ENCODE data around the gene SRPK3. TPM values are rescaled to one million over a fixed set of nuclear protein-coding genes. Genes with fewer than 3 reads are reported as not detected.
A peak's percentile ranks its signal among the peaks of the same experiment; 100 is the strongest.

Gene SRPK3
- total and polyA plus RNA-seq, 2 donors from 2014 or later, result 0.58 to 1.1 TPM

DNA sequence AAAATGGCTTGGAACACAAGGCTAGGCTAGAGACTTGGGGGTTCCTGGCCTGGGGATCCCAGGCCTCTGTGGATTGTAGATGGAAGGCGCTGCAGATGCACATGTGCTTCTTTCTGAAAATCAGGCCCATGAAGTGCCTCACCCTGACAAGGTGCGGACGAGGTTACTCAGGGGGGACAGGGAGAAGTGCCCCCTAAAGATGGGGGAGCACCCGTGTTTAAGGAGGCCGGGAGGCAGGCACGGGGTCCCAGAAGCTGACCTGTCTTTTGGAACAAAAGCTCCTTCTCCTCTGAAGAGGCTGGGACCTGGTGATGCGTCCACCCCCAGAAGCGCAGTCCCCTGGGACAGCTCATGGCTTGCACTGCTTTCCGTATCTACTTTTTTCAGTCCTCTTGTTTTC, 47.1 kb downstream of the SRPK3 start:
- no peak for DNase-seq
- no peak overlapping the region for H3K9ac ChIP-seq (ENCODE audit: low read length in 3 of 3)
- TF ChIP-seq, protein P1, sequence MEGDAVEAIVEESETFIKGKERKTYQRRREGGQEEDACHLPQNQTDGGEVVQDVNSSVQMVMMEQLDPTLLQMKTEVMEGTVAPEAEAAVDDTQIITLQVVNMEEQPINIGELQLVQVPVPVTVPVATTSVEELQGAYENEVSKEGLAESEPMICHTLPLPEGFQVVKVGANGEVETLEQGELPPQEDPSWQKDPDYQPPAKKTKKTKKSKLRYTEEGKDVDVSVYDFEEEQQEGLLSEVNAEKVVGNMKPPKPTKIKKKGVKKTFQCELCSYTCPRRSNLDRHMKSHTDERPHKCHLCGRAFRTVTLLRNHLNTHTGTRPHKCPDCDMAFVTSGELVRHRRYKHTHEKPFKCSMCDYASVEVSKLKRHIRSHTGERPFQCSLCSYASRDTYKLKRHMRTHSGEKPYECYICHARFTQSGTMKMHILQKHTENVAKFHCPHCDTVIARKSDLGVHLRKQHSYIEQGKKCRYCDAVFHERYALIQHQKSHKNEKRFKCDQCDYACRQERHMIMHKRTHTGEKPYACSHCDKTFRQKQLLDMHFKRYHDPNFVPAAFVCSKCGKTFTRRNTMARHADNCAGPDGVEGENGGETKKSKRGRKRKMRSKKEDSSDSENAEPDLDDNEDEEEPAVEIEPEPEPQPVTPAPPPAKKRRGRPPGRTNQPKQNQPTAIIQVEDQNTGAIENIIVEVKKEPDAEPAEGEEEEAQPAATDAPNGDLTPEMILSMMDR (IDR thresholded peaks at IDR 0.05; ENCODE audit: borderline replicate concordance, extremely low read depth, insufficient read depth), result no peak
- H3K4me3 ChIP-seq (ENCODE audit: low read length in 3 of 3), result no peak overlapping the region
- no peaks in the 10 kb centered on the region for H3K36me3 ChIP-seq (ENCODE audit: control insufficient read depth in 2 of 3, insufficient read depth in 3 of 3, low read length in 3 of 3)
- no peak for FAIRE-seq
- no peaks in the 10 kb centered on the region for H3K4me1 ChIP-seq (ENCODE audit: control insufficient read depth in 2 of 3, insufficient read depth in 2 of 3, low read depth in 1 of 3, low read length in 3 of 3)
- no peak overlapping the region for H3K27ac ChIP-seq (ENCODE audit: low read depth in 2 of 2, low read length in 2 of 2)
- intact Hi-C loops (cut with DNase I), result no loop called here
- H3K9me3 ChIP-seq (ENCODE audit: control insufficient read depth in 2 of 3, insufficient read depth in 1 of 3, low read length in 3 of 3), result no peaks in the 10 kb centered on the region
- no peaks in the 10 kb centered on the region for H3K27me3 ChIP-seq (ENCODE audit: control insufficient read depth, insufficient read depth, low read length)

DNA sequence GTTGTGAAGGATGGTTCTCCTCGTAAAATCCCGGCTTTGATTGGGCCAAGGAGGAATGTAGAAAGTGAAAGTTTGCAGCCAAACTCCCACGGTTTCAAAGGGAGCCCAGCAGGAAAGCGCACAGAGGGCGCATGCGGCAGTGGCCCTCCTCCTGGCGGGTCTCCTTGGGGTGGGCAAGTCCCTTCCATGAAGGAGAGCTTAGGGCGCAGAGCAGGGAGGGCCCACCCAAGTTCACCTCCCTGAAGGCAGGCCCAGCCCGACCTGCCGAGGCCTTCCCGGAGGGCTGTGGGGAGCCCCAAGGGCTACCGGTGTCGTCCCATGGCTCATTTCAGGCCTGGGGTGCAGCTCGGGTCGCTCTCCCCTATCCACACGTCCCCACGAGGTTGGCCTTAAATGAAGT, 47.5 kb downstream of the SRPK3 start:
- H3K27ac ChIP-seq (ENCODE audit: low read depth in 2 of 2, low read length in 2 of 2), result no peak overlapping the region

DNA sequence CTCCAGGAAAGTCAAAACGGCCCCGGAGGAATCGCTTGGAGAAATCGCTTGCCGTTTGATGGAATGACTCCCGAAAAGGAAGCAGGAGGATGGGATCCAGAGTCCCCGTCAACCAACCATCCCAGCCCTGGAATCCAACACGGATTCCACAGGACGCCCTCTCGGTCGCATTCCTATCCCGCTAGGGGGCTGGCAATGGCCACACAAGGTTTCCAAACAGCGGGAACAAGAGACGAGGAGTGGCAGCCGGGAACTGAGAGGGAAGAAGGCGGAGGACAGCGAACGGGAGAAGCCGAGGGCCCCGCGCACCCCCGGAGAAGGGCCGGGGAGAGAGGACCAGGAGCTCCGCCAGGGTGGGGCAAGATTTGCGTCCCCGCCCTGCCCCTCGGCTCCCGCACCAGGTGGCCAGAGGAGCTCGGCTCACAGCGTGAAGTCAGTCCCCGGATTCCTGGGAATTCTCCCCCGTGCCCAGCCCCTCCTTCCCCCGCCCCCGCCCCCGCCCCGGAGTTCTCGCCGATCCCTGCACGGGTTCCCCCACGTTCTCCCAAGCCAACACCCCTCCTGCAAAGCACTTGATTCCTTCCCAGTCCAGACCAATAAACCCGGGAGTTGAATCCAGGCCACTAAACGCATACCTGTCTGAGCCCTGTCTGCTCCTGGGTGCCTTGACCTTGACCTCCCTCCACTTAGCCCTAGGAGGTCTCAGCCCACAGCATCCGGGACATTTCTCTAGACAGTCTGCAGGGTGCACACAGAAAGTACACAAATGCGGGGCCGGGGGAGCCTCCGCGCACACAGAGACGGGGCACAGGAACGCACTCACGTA, 48.1 kb downstream of the SRPK3 start:
- Histone ChIP-seq H3K9me3 (ENCODE audit: control insufficient read depth in 2 of 3, insufficient read depth in 1 of 3, low read length in 3 of 3) (no peaks in the 10 kb centered on the region), H3K27ac (ENCODE audit: low read depth in 2 of 2, low read length in 2 of 2) (no peak overlapping the region), H3K36me3 (ENCODE audit: control insufficient read depth in 2 of 3, insufficient read depth in 3 of 3, low read length in 3 of 3) (no peaks in the 10 kb centered on the region), H3K27me3 (ENCODE audit: control insufficient read depth, insufficient read depth, low read length) (no peaks in the 10 kb centered on the region), H3K4me3 (ENCODE audit: low read length in 3 of 3) (no peak overlapping the region), H3K9ac (ENCODE audit: low read length in 3 of 3) (no peak overlapping the region), H3K4me1 (ENCODE audit: control insufficient read depth in 2 of 3, insufficient read depth in 2 of 3, low read depth in 1 of 3, low read length in 3 of 3) (no peaks in the 10 kb centered on the region)
- TF ChIP-seq, protein P1 (IDR thresholded peaks at IDR 0.05; ENCODE audit: borderline replicate concordance, extremely low read depth, insufficient read depth), result no peak
- no peak for FAIRE-seq
- DNase-seq, result peak in 2 of 5 donors; percentile 31 to 44
- intact Hi-C loops (cut with DNase I), result no loop called here

More for the DNA sequence above, 47.5 kb downstream of the SRPK3 start:
- FAIRE-seq (no peak), DNase-seq (peak in 1 of 5 donors; percentile 28)
- Histone ChIP-seq H3K27me3 (ENCODE audit: control insufficient read depth, insufficient read depth, low read length) (no peaks in the 10 kb centered on the region), H3K9me3 (ENCODE audit: control insufficient read depth in 2 of 3, insufficient read depth in 1 of 3, low read length in 3 of 3) (no peaks in the 10 kb centered on the region), H3K4me3 (ENCODE audit: low read length in 3 of 3) (no peak overlapping the region), H3K36me3 (ENCODE audit: control insufficient read depth in 2 of 3, insufficient read depth in 3 of 3, low read length in 3 of 3) (no peaks in the 10 kb centered on the region), H3K9ac (ENCODE audit: low read length in 3 of 3) (no peak overlapping the region), H3K4me1 (ENCODE audit: control insufficient read depth in 2 of 3, insufficient read depth in 2 of 3, low read depth in 1 of 3, low read length in 3 of 3) (no peaks in the 10 kb centered on the region)
- TF ChIP-seq, protein P1 (IDR thresholded peaks at IDR 0.05; ENCODE audit: borderline replicate concordance, extremely low read depth, insufficient read depth), result no peak
- intact Hi-C loops (cut with DNase I), result no loop called here

DNA sequence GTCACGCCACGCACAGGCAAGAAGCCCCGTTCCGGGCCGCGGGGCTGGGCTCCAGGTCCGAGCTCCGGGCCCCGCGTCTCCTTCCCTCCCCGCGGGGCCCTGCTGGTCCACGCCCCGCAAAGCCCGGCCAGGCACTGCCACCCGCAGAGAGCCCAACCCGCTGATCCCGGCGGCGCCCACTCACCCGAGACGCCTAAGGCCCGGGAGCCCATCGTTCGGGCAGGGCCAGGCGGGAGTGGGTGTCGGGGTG, 48.6 kb downstream of the SRPK3 start:
- no peak overlapping the region for H3K9ac ChIP-seq (ENCODE audit: low read length in 3 of 3)
- H3K27me3 ChIP-seq (ENCODE audit: control insufficient read depth, insufficient read depth, low read length), result no peaks in the 10 kb centered on the region
- peak in 1 of 5 donors; percentile 14 for DNase-seq

More for the DNA sequence above, 48.6 kb downstream of the SRPK3 start:
- H3K9me3 ChIP-seq (ENCODE audit: control insufficient read depth in 2 of 3, insufficient read depth in 1 of 3, low read length in 3 of 3), result no peaks in the 10 kb centered on the region
- TF ChIP-seq, protein P1 (IDR thresholded peaks at IDR 0.05; ENCODE audit: borderline replicate concordance, extremely low read depth, insufficient read depth), result no peak
- no peaks in the 10 kb centered on the region for H3K36me3 ChIP-seq (ENCODE audit: control insufficient read depth in 2 of 3, insufficient read depth in 3 of 3, low read length in 3 of 3)
- intact Hi-C loops (cut with DNase I), result no loop called here
- no peaks in the 10 kb centered on the region for H3K4me1 ChIP-seq (ENCODE audit: control insufficient read depth in 2 of 3, insufficient read depth in 2 of 3, low read depth in 1 of 3, low read length in 3 of 3)
- H3K4me3 ChIP-seq (ENCODE audit: low read length in 3 of 3), result no peak overlapping the region
- FAIRE-seq, result no peak
- H3K27ac ChIP-seq (ENCODE audit: low read depth in 2 of 2, low read length in 2 of 2), result no peak overlapping the region

Data from kidney (tissue), 14 donors.